ENCODE measurements around the gene RNF14. TPM values are rescaled to one million over a fixed set of nuclear protein-coding genes. Genes with fewer than 3 reads are reported as not detected.

Gene RNF14
- polyA plus RNA-seq, 1 of the 3 experiments (the other 2 are of a cell fraction), result 24.5 TPM

GRCh38 chr5:141960449-141961323 is 8.2 kb upstream of the RNF14 start:
- Histone ChIP-seq H2AFZ (ENCODE audit: low read depth) (peak overlapping the region; percentile 98), H3K4me1 (ENCODE audit: control insufficient read depth in 1 of 2, insufficient read depth in 2 of 2, low read depth in 1 of 2, low read length in 1 of 2) (peaks cover 0 to 17% of the 10 kb centered on the region in 2 experiments; a peak in 2 of 4 replicates), H3K4me3 (ENCODE audit: low read depth in 2 of 2, low read length in 1 of 2) (peak overlapping the region in 1 of 2 experiments; percentile 43; a peak in 1 of 4 replicates), H3K36me3 (replicated peaks in 1 of 2; ENCODE audit: control insufficient read depth in 1 of 2, insufficient read depth in 2 of 2, low read length in 1 of 2) (no peaks in the 10 kb centered on the region), H3K79me2 (ENCODE audit: insufficient read depth) (no peaks in the 10 kb centered on the region), H3K27ac (ENCODE audit: low read depth in 2 of 2, low read length in 1 of 2) (no peak overlapping the region), H3F3A (replicated peaks; ENCODE audit: insufficient read depth) (no peaks in the 10 kb centered on the region), H4K20me1 (ENCODE audit: insufficient read depth) (no peaks in the 10 kb centered on the region), H3K9me3 (no peaks in the 10 kb centered on the region), H3K27me3 (ENCODE audit: insufficient read depth) (no peaks in the 10 kb centered on the region), H3K4me2 (peak overlapping the region; percentile 55; the same call in 1 of the 2 replicates), H3K9ac (no peak overlapping the region), H3K9me2 (no peaks in the 10 kb centered on the region)
- WGBS (ENCODE audit: low lambda C conversion rate), result 22% methylated on average over 14 of the region's 14 CpGs
- ChIA-PET POLR2A (interaction anchor here (0.7 to 1.9 kb wide), 10 partner anchors 9 to 292 kb away, joined by 3 to 8 read pairs (median 4); partner anchors contain the start of genes DELE1 and RNF14), CTCF (interaction anchor here (0.7 to 9.7 kb wide), 93 partner anchors 9 to 371 kb away, joined by 3 to 325 read pairs (median 5); partner anchors contain the start of genes ARAP3, DELE1, DIAPH1 and FCHSD1)
- peak; percentile 87 for DNase-seq
- TF ChIP-seq RXRA (IDR thresholded peaks at IDR 0.05; ENCODE audit: borderline replicate concordance, low read depth), result no peak
- peak; percentile 46 for TF ChIP-seq CHD2 (IDR thresholded peaks at IDR 0.05; ENCODE audit: low read length, partially characterized antibody)
- no peak for TF ChIP-seq SIN3A (IDR thresholded peaks at IDR 0.05; ENCODE audit: borderline replicate concordance, low read depth, low read length)
- peak; percentile 29; the same call in 1 of the 2 replicates for TF ChIP-seq RFX5 (IDR thresholded peaks at IDR 0.05; ENCODE audit: low read length)
- TF ChIP-seq ELF1 (IDR thresholded peaks at IDR 0.05), result peak; percentile 73
- peak; percentile 95 for TF ChIP-seq SMC3 (IDR thresholded peaks at IDR 0.05; ENCODE audit: low read depth, low read length)
- TF ChIP-seq MXI1 (IDR thresholded peaks at IDR 0.05; ENCODE audit: low read depth, low read length), result peak; percentile 54; the same call in 1 of the 2 replicates
- TF ChIP-seq RAD21 (IDR thresholded peaks at IDR 0.05; ENCODE audit: low read length), result peak; percentile 90
- no peak for TF ChIP-seq JUND (IDR thresholded peaks at IDR 0.05)
- no peak for TF ChIP-seq EZH2phosphoT487 (IDR thresholded peaks at IDR 0.05; ENCODE audit: borderline replicate concordance, low read depth)
- no peak for TF ChIP-seq MAX (IDR thresholded peaks at IDR 0.05; ENCODE audit: low read depth)
- TF ChIP-seq CTCF (IDR thresholded peaks at IDR 0.05), result peak; percentile 89
- TF ChIP-seq FOSL2 (IDR thresholded peaks at IDR 0.05; ENCODE audit: borderline replicate concordance, low read depth), result no peak
- 0 out of 2 replicates have a peak, but pooled peaks have one; percentile 54 for TF ChIP-seq RCOR1 (IDR thresholded peaks at IDR 0.05; ENCODE audit: low read length)
- no peak for TF ChIP-seq FOXJ3 (CRISPR knock-in tag; IDR thresholded peaks at IDR 0.05)
- TF ChIP-seq NRF1 (IDR thresholded peaks at IDR 0.05; ENCODE audit: low read depth, low read length), result no peak
- TF ChIP-seq REST (IDR thresholded peaks at IDR 0.05; ENCODE audit: low read depth, low read length), result no peak
- TF ChIP-seq TAF1 (IDR thresholded peaks at IDR 0.05; ENCODE audit: borderline replicate concordance, low read depth, low read length), result no peak

Data from SK-N-SH (cell line).